BJ (cell line): ENCODE results near the gene MUC12. TPM values are rescaled to one million over a fixed set of nuclear protein-coding genes. Genes with fewer than 3 reads are reported as not detected.

Source experiments
- CTCF ChIA-PET: fragments of 350-600 bp; formaldehyde crosslinking; extraction: SDS; loops from one replicate; lab custom pipeline; 2021; ENCODE audit warnings: antibody characterized with exemption, inconsistent platforms; lab: Yijun Ruan, JAX
- POLR2A ChIA-PET: fragments of 300-600 bp; sonication (Branson Sonifier 250); formaldehyde crosslinking; extraction: SDS; loops from one replicate; lab custom pipeline; 2021; ENCODE audit warnings: antibody characterized with exemption; lab: Charles Lee
- DNase-seq: peaks from one replicate; pipeline ENCODE4 v3.0.0-alpha.2; 2011; ENCODE audit warnings: low read depth
- H3K27me3 ChIP-seq: 2 replicates; pipeline ENCODE4 v1.6.0; 2011; ENCODE audit warnings: low read length; ENCODE audit not compliant: control insufficient read depth, insufficient read depth
- H3K36me3 ChIP-seq: 2 replicates; pipeline ENCODE4 v1.5.1; 2011; ENCODE audit warnings: low read length; ENCODE audit not compliant: control insufficient read depth, insufficient read depth
- H3K4me3 ChIP-seq: 2 replicates; pipeline ENCODE4 v1.5.1; 2011; ENCODE audit warnings: low read depth, mild to moderate bottlenecking, control low read depth, low read length
- CTCF ChIP-seq: IDR thresholded peaks from 2 replicates; pipeline ENCODE4 v1.5.1; 2011; ENCODE audit warnings: low read depth, mild to moderate bottlenecking, control low read depth, inconsistent platforms, low read length, moderate library complexity; ENCODE audit not compliant: insufficient read depth
- polyA plus RNA-seq: library from polyadenylated mRNA; depleted of rRNA; stranded (reverse); fragments of >200 nt; gene quantifications from 2 replicates; pipeline ENCODE4 v1.2.3, GENCODE V29; 2011

The MUC12 gene
- polyA plus RNA-seq, 1 experiment = 2.0 TPM

DNA sequence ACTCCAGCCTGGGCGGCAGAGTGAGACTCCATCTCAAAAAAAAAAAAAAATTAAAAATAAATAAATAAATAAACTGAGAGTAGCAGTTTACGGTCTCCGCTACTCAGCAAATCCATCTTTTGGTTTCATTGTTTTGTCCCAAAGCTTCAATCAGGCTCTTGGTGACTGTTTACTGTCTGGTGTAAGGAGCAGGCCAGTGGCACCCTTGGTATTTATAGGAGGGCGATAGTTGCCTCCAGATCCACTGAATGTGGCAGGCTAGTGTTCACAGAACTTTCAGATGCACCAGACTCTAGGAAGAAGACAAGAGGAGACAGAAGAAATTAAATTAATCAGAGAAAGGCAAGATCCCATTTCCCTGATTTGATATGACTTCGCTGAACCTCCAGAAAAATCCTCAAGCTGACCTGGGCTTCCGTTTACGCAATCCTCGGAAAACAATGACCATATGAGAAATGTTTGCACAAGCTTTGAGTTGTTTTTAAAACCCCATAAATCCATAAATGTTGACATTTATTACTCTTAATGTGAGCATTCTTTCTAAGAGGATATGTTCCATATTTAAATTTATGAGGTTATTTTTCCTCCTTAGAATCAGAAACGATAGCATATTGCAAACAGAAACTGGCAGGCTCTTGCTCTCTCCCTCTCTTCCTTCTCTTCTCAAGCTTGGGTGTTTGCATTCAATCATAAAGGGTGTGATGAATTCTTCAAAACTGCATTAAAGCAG lies 27.2 kb upstream of the MUC12 start:
- TF ChIP-seq CTCF = no peak
- POLR2A ChIA-PET = no interaction called here
- Histone ChIP-seq H3K4me3 (no peak overlapping the region), H3K27me3 (peaks cover 3% of the 10 kb centered on the region; the same call in 1 of the 2 replicates), H3K36me3 (no peaks in the 10 kb centered on the region)
- CTCF ChIA-PET = no interaction called here
- peak; percentile 27 for DNase-seq

- CTCF ChIA-PET = no interaction called here
- peaks cover 3% of the 10 kb centered on the region; the same call in 1 of the 2 replicates for H3K27me3 ChIP-seq
- DNase-seq = no peak
- no peak overlapping the region for H3K4me3 ChIP-seq
- TF ChIP-seq CTCF = no peak
- no peaks in the 10 kb centered on the region for H3K36me3 ChIP-seq
- POLR2A ChIA-PET = no interaction called here
These were observed 25.7 kb upstream of the MUC12 start for GRCh38 chr7:100943693-100944092.

- POLR2A ChIA-PET = no interaction called here
- CTCF ChIA-PET = no interaction called here
- Histone ChIP-seq H3K36me3 (no peaks in the 10 kb centered on the region), H3K27me3 (peaks cover 4% of the 10 kb centered on the region), H3K4me3 (no peak overlapping the region)
- no peak for DNase-seq
- TF ChIP-seq CTCF = no peak
These were observed 25.2 kb upstream of the MUC12 start for GRCh38 chr7:100944138-100944537.

DNA sequence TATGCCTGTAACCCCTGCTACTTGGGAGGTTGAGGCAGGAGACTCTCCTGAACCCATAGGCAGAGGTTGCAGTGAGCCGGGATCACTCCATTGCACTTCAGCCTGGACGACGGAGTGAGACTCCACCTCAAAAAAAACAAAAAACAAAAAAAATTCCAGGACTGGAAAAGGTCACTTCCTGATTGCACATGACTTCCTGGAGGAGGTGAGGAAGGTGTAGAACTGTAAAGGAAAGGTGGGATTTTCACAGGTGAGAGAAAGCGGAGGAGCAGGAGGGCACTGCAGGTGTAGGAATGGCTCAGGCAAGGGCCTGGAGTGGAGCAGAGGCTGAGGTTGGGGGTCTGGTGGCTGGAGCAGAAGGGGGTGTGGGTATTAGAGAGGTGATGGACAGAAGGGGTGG lies 23.3 kb upstream of the MUC12 start:
- Histone ChIP-seq H3K36me3 (no peaks in the 10 kb centered on the region), H3K27me3 (peaks cover 16% of the 10 kb centered on the region), H3K4me3 (no peak overlapping the region)
- ChIA-PET POLR2A (no interaction called here), CTCF (interaction anchor here (1.1 kb wide), 2 partner anchors 12 kb away, joined by 3 to 5 read pairs; no protein-coding TSS in a partner anchor)
- no peak for TF ChIP-seq CTCF
- no peak for DNase-seq

DNA sequence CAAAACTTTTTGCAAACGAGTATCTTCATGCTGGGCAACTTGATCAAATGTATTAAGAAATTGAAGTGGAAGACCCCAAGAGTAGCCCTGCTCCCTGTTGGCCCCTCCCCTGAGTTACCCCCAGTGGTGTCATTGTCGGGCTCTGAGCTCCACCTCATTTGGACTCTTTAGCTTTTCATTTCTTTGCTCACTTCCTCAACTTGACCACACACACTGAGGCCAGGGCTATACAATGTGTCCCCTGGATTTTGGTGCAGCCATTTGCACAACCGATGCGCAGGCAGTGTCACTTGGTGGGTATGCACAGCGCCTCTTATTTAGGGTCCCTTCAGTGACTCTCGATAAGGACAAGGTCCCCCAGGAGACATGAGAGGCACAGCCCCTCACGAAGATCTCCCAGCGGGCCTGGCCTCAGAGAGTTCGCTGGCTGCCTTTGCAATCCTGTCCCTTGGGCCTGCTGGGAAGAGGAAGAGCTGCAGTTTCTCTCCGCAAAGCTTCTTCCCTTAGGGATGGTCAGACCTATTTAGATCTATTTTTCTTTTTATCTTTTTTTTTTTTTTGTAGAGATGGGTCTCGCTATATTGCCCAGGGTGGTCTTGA lies 22.5 kb upstream of the MUC12 start:
- no peak for TF ChIP-seq CTCF
- DNase-seq = no peak
- no peak overlapping the region for H3K4me3 ChIP-seq
- no peaks in the 10 kb centered on the region for H3K36me3 ChIP-seq
- peaks cover 20% of the 10 kb centered on the region for H3K27me3 ChIP-seq
- ChIA-PET POLR2A (no interaction called here), CTCF (interaction anchor here (1.1 kb wide), 1 partner anchor 11 kb away, joined by 3 read pairs; no protein-coding TSS in a partner anchor)
